ENCODE measurements around the gene EHD2.

The EHD2 gene

DNA sequence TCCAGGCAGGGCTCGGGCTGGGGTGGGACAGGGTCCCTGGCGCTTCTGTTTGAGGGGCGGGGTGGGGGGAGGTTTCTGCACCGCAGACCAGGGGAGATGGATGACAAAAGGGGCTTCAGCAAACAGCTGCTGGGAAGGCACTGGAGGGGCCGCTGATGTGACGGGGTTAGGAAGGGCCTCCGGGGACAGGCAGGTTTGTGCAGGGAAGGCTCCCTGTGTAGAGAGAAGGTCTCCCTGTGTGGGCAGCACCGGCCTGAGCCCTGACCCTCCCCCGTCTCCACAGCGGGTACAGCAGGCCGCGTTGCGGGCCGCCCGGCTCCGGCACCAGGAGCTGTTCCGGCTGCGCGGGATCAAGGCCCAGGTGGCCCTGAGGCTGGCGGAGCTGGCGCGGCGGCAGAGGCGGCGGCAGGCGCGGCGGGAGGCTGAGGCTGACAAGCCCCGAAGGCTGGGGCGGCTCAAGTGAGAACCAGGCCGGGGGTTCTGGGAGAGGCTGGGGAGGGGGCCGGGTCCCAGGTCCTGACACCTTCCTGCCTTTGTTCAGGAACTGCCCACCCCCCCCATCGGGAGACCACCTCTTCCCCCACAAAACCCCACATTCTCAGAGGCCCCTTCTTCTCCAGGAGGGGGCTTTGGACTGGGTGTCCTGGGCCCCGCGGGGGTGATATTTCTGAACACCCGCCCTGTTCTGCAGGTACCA lies 42.0 kb downstream of the EHD2 start:
- no peak for TF ChIP-seq CTCF (IDR thresholded peaks at IDR 0.05)

GRCh38 chr19:47755762-47756626 lies 42.8 kb downstream of the EHD2 start:
- TF ChIP-seq CTCF (IDR thresholded peaks at IDR 0.05) = no peak

GRCh38 chr19:47756627-47756929 lies 43.4 kb downstream of the EHD2 start:
- TF ChIP-seq CTCF (IDR thresholded peaks at IDR 0.05) = no peak

GRCh38 chr19:47756953-47757608 lies 43.9 kb downstream of the EHD2 start:
- no peak for TF ChIP-seq CTCF (IDR thresholded peaks at IDR 0.05)

GRCh38 chr19:47757617-47758442 lies 44.6 kb downstream of the EHD2 start:
- TF ChIP-seq CTCF (IDR thresholded peaks at IDR 0.05) = no peak

DNA sequence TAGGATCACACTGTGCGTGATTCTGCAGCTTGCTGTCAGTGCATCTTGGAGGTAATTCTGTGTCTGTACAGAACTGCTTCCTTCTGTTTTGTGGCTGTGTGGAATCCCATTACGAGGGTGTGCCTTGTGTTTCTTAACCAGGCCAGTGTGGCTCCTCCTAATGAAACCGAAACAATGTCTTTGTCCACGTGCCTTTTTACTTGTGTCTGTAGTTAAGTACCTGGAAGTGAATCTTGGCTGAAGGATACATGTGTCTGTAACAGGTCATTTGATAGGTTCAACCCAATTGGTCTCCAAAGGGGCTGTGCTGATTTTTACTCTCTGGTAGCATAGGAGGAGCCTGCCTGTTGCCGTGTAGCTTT lies 45.2 kb downstream of the EHD2 start:
- TF ChIP-seq CTCF (IDR thresholded peaks at IDR 0.05) = no peak

- TF ChIP-seq CTCF (IDR thresholded peaks at IDR 0.05) = no peak
Observed at GRCh38 chr19:47760632-47760999, 47.4 kb downstream of the EHD2 start.

All from LNCAP (cell line).